Activated CD4-positive, alpha-beta T cell treated with anti-CD3 and anti-CD28 coated beads, Interleukin-2, Interleukin-6, amounts not matched to agents 100 ng/mL and 50 ng/mL, durations not matched to agents 16 hours and 8 hours (primary cell): ENCODE measurements around the gene STEAP1B.
"Not testable (repeated sequence)": the region's sequence is repeated elsewhere in the genome, so short reads cannot be mapped to it uniquely, and the experiment has no call there.

Experiments
- DNase-seq: peaks from one replicate; pipeline ENCODE4 v3.0.0-alpha.2; 2020

Gene STEAP1B

GRCh38 chr7:22496296-22496888, 3.6 kb downstream of the STEAP1B start:
- DNase-seq, result not testable (repeated sequence)

- DNase-seq, result not testable (repeated sequence)
Observed at GRCh38 chr7:22493160-22493925, 6.6 kb downstream of the STEAP1B start.

- peak; percentile 78 for DNase-seq
Observed at GRCh38 chr7:22488643-22489462, 11.1 kb downstream of the STEAP1B start.

GRCh38 chr7:22487978-22488642, 11.9 kb downstream of the STEAP1B start:
- DNase-seq, result no peak

- DNase-seq, result no peak
Observed at GRCh38 chr7:22486597-22486996, 13.4 kb downstream of the STEAP1B start.

- no peak for DNase-seq
Observed at GRCh38 chr7:22485189-22485588, 14.8 kb downstream of the STEAP1B start.

GRCh38 chr7:22482503-22482902, 17.5 kb downstream of the STEAP1B start:
- no peak for DNase-seq

GRCh38 chr7:22481726-22482125, 18.3 kb downstream of the STEAP1B start:
- no peak for DNase-seq

- DNase-seq, result no peak
Observed at GRCh38 chr7:22480523-22481075, 19.4 kb downstream of the STEAP1B start.

GRCh38 chr7:22477876-22478450, 22.0 kb downstream of the STEAP1B start:
- no peak for DNase-seq

GRCh38 chr7:22477262-22477661, 22.7 kb downstream of the STEAP1B start:
- no peak for DNase-seq

GRCh38 chr7:22476824-22477223, 23.2 kb downstream of the STEAP1B start:
- no peak for DNase-seq

- no peak for DNase-seq
Observed at GRCh38 chr7:22474645-22475044, 25.3 kb downstream of the STEAP1B start.

GRCh38 chr7:22470981-22471380, 29.0 kb downstream of the STEAP1B start:
- no peak for DNase-seq

- DNase-seq, result no peak
Observed at GRCh38 chr7:22469371-22470143, 30.4 kb downstream of the STEAP1B start.

GRCh38 chr7:22468609-22469008, 31.4 kb downstream of the STEAP1B start:
- no peak for DNase-seq

- DNase-seq, result no peak
Observed at GRCh38 chr7:22464299-22464698, 35.7 kb downstream of the STEAP1B start.

- DNase-seq, result no peak
Observed at GRCh38 chr7:22460363-22460988, 39.5 kb downstream of the STEAP1B start.

- DNase-seq, result no peak
Observed at GRCh38 chr7:22457471-22457870, 42.5 kb downstream of the STEAP1B start.

GRCh38 chr7:22454446-22454845, 45.5 kb downstream of the STEAP1B start:
- no peak for DNase-seq

- DNase-seq, result no peak
Observed at GRCh38 chr7:22452960-22453558, 46.9 kb downstream of the STEAP1B start.
